ENCODE measurements around the gene GPATCH2. TPM values are rescaled to one million over a fixed set of nuclear protein-coding genes. Genes with fewer than 3 reads are reported as not detected.

GPATCH2 gene
- total and polyA plus RNA-seq, 9 donors: 10.2 to 15.9 (median 12.3) TPM

- DNase-seq: no peak
- no peaks in the 10 kb centered on the region for H3K4me1 ChIP-seq (ENCODE audit: control insufficient read depth, insufficient read depth, low read length)
- H3K9me3 ChIP-seq (replicated peaks; ENCODE audit: control insufficient read depth, low read depth, low read length): peaks cover 5% of the 10 kb centered on the region
- no peak overlapping the region for H3K27ac ChIP-seq (ENCODE audit: low read length)
- no CpG with 5 or more reads among the region's 1 CpG for WGBS (ENCODE audit: insufficient coverage)
- no peaks in the 10 kb centered on the region for H3K27me3 ChIP-seq (ENCODE audit: control insufficient read depth, insufficient read depth, low read length)
- no peaks in the 10 kb centered on the region for H3K36me3 ChIP-seq (ENCODE audit: control insufficient read depth, insufficient read depth, low read length)
- no peak overlapping the region for H3K4me3 ChIP-seq (ENCODE audit: low read length)
These were observed 168.2 kb downstream of the GPATCH2 start for GRCh38 chr1:217462666-217463065.

- Histone ChIP-seq H3K9me3 (replicated peaks; ENCODE audit: control insufficient read depth, low read depth, low read length) (peaks cover 5% of the 10 kb centered on the region), H3K4me1 (ENCODE audit: control insufficient read depth, insufficient read depth, low read length) (no peaks in the 10 kb centered on the region), H3K4me3 (ENCODE audit: low read length) (no peak overlapping the region), H3K27ac (ENCODE audit: low read length) (no peak overlapping the region), H3K36me3 (ENCODE audit: control insufficient read depth, insufficient read depth, low read length) (no peaks in the 10 kb centered on the region), H3K27me3 (ENCODE audit: control insufficient read depth, insufficient read depth, low read length) (no peaks in the 10 kb centered on the region)
- DNase-seq: no peak
- no CpG with 5 or more reads among the region's 2 CpGs for WGBS (ENCODE audit: insufficient coverage)
These were observed 168.7 kb downstream of the GPATCH2 start for GRCh38 chr1:217462159-217462558.

GRCh38 chr1:217457016-217457415 is 173.9 kb downstream of the GPATCH2 start:
- H3K36me3 ChIP-seq (ENCODE audit: control insufficient read depth, insufficient read depth, low read length): no peaks in the 10 kb centered on the region
- H3K9me3 ChIP-seq (replicated peaks; ENCODE audit: control insufficient read depth, low read depth, low read length): no peaks in the 10 kb centered on the region
- no peak overlapping the region for H3K27ac ChIP-seq (ENCODE audit: low read length)
- DNase-seq: no peak
- WGBS (ENCODE audit: insufficient coverage): no CpG with 5 or more reads among the region's 2 CpGs
- H3K4me1 ChIP-seq (ENCODE audit: control insufficient read depth, insufficient read depth, low read length): no peaks in the 10 kb centered on the region
- H3K4me3 ChIP-seq (ENCODE audit: low read length): no peak overlapping the region
- H3K27me3 ChIP-seq (ENCODE audit: control insufficient read depth, insufficient read depth, low read length): no peaks in the 10 kb centered on the region

- Histone ChIP-seq H3K36me3 (ENCODE audit: control insufficient read depth, insufficient read depth, low read length) (no peaks in the 10 kb centered on the region), H3K27me3 (ENCODE audit: control insufficient read depth, insufficient read depth, low read length) (no peaks in the 10 kb centered on the region), H3K4me3 (ENCODE audit: low read length) (no peak overlapping the region), H3K4me1 (ENCODE audit: control insufficient read depth, insufficient read depth, low read length) (no peaks in the 10 kb centered on the region), H3K9me3 (replicated peaks; ENCODE audit: control insufficient read depth, low read depth, low read length) (no peaks in the 10 kb centered on the region), H3K27ac (ENCODE audit: low read length) (no peak overlapping the region)
- no CpG with 5 or more reads among the region's 2 CpGs for WGBS (ENCODE audit: insufficient coverage)
- no peak for DNase-seq
These were observed 174.6 kb downstream of the GPATCH2 start for GRCh38 chr1:217456261-217456660.

- Histone ChIP-seq H3K27me3 (ENCODE audit: control insufficient read depth, insufficient read depth, low read length) (no peaks in the 10 kb centered on the region), H3K9me3 (replicated peaks; ENCODE audit: control insufficient read depth, low read depth, low read length) (no peaks in the 10 kb centered on the region), H3K36me3 (ENCODE audit: control insufficient read depth, insufficient read depth, low read length) (no peaks in the 10 kb centered on the region), H3K4me3 (ENCODE audit: low read length) (no peak overlapping the region), H3K4me1 (ENCODE audit: control insufficient read depth, insufficient read depth, low read length) (no peaks in the 10 kb centered on the region), H3K27ac (ENCODE audit: low read length) (no peak overlapping the region)
- DNase-seq: no peak
- 39% methylated on average over 2 of the region's 4 CpGs for WGBS (ENCODE audit: insufficient coverage)
These were observed 177.1 kb downstream of the GPATCH2 start for GRCh38 chr1:217453816-217454215.

- Histone ChIP-seq H3K27ac (ENCODE audit: low read length) (no peak overlapping the region), H3K4me1 (ENCODE audit: control insufficient read depth, insufficient read depth, low read length) (no peaks in the 10 kb centered on the region), H3K9me3 (replicated peaks; ENCODE audit: control insufficient read depth, low read depth, low read length) (no peaks in the 10 kb centered on the region), H3K27me3 (ENCODE audit: control insufficient read depth, insufficient read depth, low read length) (no peaks in the 10 kb centered on the region), H3K4me3 (ENCODE audit: low read length) (no peak overlapping the region), H3K36me3 (ENCODE audit: control insufficient read depth, insufficient read depth, low read length) (no peaks in the 10 kb centered on the region)
- DNase-seq: no peak
- WGBS (ENCODE audit: insufficient coverage): no CpG with 5 or more reads among the region's 6 CpGs
These were observed 181.5 kb downstream of the GPATCH2 start for GRCh38 chr1:217449370-217449769.

GRCh38 chr1:217443845-217444244 is 187.0 kb downstream of the GPATCH2 start:
- no CpG with 5 or more reads among the region's 2 CpGs for WGBS (ENCODE audit: insufficient coverage)
- Histone ChIP-seq H3K27ac (ENCODE audit: low read length) (no peak overlapping the region), H3K9me3 (replicated peaks; ENCODE audit: control insufficient read depth, low read depth, low read length) (peaks cover 4% of the 10 kb centered on the region), H3K4me3 (ENCODE audit: low read length) (no peak overlapping the region), H3K4me1 (ENCODE audit: control insufficient read depth, insufficient read depth, low read length) (no peaks in the 10 kb centered on the region), H3K27me3 (ENCODE audit: control insufficient read depth, insufficient read depth, low read length) (no peaks in the 10 kb centered on the region), H3K36me3 (ENCODE audit: control insufficient read depth, insufficient read depth, low read length) (no peaks in the 10 kb centered on the region)
- no peak for DNase-seq

GRCh38 chr1:217437376-217437775 is 193.5 kb downstream of the GPATCH2 start:
- no peaks in the 10 kb centered on the region for H3K27me3 ChIP-seq (ENCODE audit: control insufficient read depth, insufficient read depth, low read length)
- no peaks in the 10 kb centered on the region for H3K4me1 ChIP-seq (ENCODE audit: control insufficient read depth, insufficient read depth, low read length)
- H3K9me3 ChIP-seq (replicated peaks; ENCODE audit: control insufficient read depth, low read depth, low read length): peaks cover 6% of the 10 kb centered on the region
- no CpG with 5 or more reads among the region's 3 CpGs for WGBS (ENCODE audit: insufficient coverage)
- no peak overlapping the region for H3K4me3 ChIP-seq (ENCODE audit: low read length)
- no peaks in the 10 kb centered on the region for H3K36me3 ChIP-seq (ENCODE audit: control insufficient read depth, insufficient read depth, low read length)
- DNase-seq: no peak
- no peak overlapping the region for H3K27ac ChIP-seq (ENCODE audit: low read length)

- DNase-seq: peak; percentile 61
- no peaks in the 10 kb centered on the region for H3K36me3 ChIP-seq (ENCODE audit: control insufficient read depth, insufficient read depth, low read length)
- no peak overlapping the region for H3K27ac ChIP-seq (ENCODE audit: low read length)
- H3K4me3 ChIP-seq (ENCODE audit: low read length): no peak overlapping the region
- H3K27me3 ChIP-seq (ENCODE audit: control insufficient read depth, insufficient read depth, low read length): no peaks in the 10 kb centered on the region
- H3K9me3 ChIP-seq (replicated peaks; ENCODE audit: control insufficient read depth, low read depth, low read length): peaks cover 4% of the 10 kb centered on the region
- H3K4me1 ChIP-seq (ENCODE audit: control insufficient read depth, insufficient read depth, low read length): no peaks in the 10 kb centered on the region
- 44% methylated on average over 1 of the region's 4 CpGs for WGBS (ENCODE audit: insufficient coverage)
These were observed 195.7 kb downstream of the GPATCH2 start for GRCh38 chr1:217435204-217435603.

- DNase-seq: no peak
- peaks cover 2% of the 10 kb centered on the region for H3K9me3 ChIP-seq (replicated peaks; ENCODE audit: control insufficient read depth, low read depth, low read length)
- no peaks in the 10 kb centered on the region for H3K4me1 ChIP-seq (ENCODE audit: control insufficient read depth, insufficient read depth, low read length)
- no peaks in the 10 kb centered on the region for H3K27me3 ChIP-seq (ENCODE audit: control insufficient read depth, insufficient read depth, low read length)
- no peaks in the 10 kb centered on the region for H3K36me3 ChIP-seq (ENCODE audit: control insufficient read depth, insufficient read depth, low read length)
- H3K27ac ChIP-seq (ENCODE audit: low read length): no peak overlapping the region
- H3K4me3 ChIP-seq (ENCODE audit: low read length): no peak overlapping the region
- WGBS (ENCODE audit: insufficient coverage): no CpG with 5 or more reads among the region's 4 CpGs
These were observed 197.2 kb downstream of the GPATCH2 start for GRCh38 chr1:217433664-217434063.

GRCh38 chr1:217432339-217432738 is 198.6 kb downstream of the GPATCH2 start:
- no peaks in the 10 kb centered on the region for H3K27me3 ChIP-seq (ENCODE audit: control insufficient read depth, insufficient read depth, low read length)
- no peak overlapping the region for H3K27ac ChIP-seq (ENCODE audit: low read length)
- H3K36me3 ChIP-seq (ENCODE audit: control insufficient read depth, insufficient read depth, low read length): no peaks in the 10 kb centered on the region
- no peaks in the 10 kb centered on the region for H3K4me1 ChIP-seq (ENCODE audit: control insufficient read depth, insufficient read depth, low read length)
- H3K4me3 ChIP-seq (ENCODE audit: low read length): no peak overlapping the region
- H3K9me3 ChIP-seq (replicated peaks; ENCODE audit: control insufficient read depth, low read depth, low read length): peaks cover 2% of the 10 kb centered on the region
- DNase-seq: no peak
